Upper lobe of left lung (tissue), 4 donors: ENCODE measurements around the gene IFNLR1.

Source experiments
- CTCF ChIP-seq, 6 experiments: fragments of 450-650 bp in 4 of 6; fragments of 200-600 bp in 2 of 6; sonication (generic) in 2 of 6; IDR thresholded peaks; one replicate each; pipeline ENCODE4 v1.5.1; 2016 to 2019; ENCODE audit warnings: antibody characterized with exemption in 6 of 6
- POLR2AphosphoS5 ChIP-seq, 2 donors: sonication (generic); formaldehyde crosslinking; IDR thresholded peaks; one replicate each; pipeline ENCODE4 v1.5.1; 2017; ENCODE audit warnings: antibody characterized with exemption in 2 of 2

- no peak for TF ChIP-seq POLR2AphosphoS5 (IDR thresholded peaks at IDR 0.05)
- TF ChIP-seq CTCF (IDR thresholded peaks at IDR 0.05): no peak
Measured at GRCh38 chr1:24127801-24128363, 59.2 kb downstream of the IFNLR1 start.
